MM.1S (cell line): ENCODE data around the gene S100A11.

Experiments
- DNase-seq: peaks from one replicate; pipeline ENCODE4 v3.0.0-alpha.2; 2015
- H2AFZ ChIP-seq: fragments of 300-600 bp; sonication (generic); 2 replicates; pipeline ENCODE4 v1.6.0; 2016; ENCODE audit warnings: antibody characterized with exemption, low read length
- H3F3A ChIP-seq: fragments of 300-600 bp; sonication (generic); 2 replicates; pipeline ENCODE4 v1.6.1; 2016; ENCODE audit warnings: mild to moderate bottlenecking, antibody characterized with exemption, low read length, moderate library complexity, mixed read lengths; ENCODE audit not compliant: insufficient read depth
- H3K27ac ChIP-seq: fragments of 300-600 bp; sonication (generic); 2 replicates; pipeline ENCODE4 v1.5.1; 2016; ENCODE audit warnings: mild to moderate bottlenecking, low read length
- H3K27me3 ChIP-seq: fragments of 300-600 bp; sonication (generic); replicated peaks from 2 replicates; pipeline ENCODE4 v1.6.0; 2016; ENCODE audit warnings: low read length; ENCODE audit not compliant: insufficient read depth
- H3K36me3 ChIP-seq: fragments of 300-600 bp; sonication (generic); replicated peaks from 2 replicates; pipeline ENCODE4 v1.6.1; 2016; ENCODE audit warnings: mild to moderate bottlenecking, low read length, mixed read lengths; ENCODE audit not compliant: insufficient read depth
- H3K4me1 ChIP-seq: fragments of 300-600 bp; sonication (generic); 2 replicates; pipeline ENCODE4 v1.6.1; 2016; ENCODE audit warnings: low read length, mixed read lengths
- H3K4me2 ChIP-seq: fragments of 300-600 bp; sonication (generic); 2 replicates; pipeline ENCODE4 v1.6.0; 2016; ENCODE audit warnings: low read depth, low read length
- H3K4me3 ChIP-seq: fragments of 300-600 bp; sonication (generic); 2 replicates; pipeline ENCODE4 v1.5.1; 2016; ENCODE audit warnings: low read length, mixed read lengths
- H3K79me2 ChIP-seq: fragments of 300-600 bp; sonication (generic); 2 replicates; pipeline ENCODE4 v1.6.1; 2016; ENCODE audit warnings: mixed run types, low read length, mixed read lengths
- H3K9ac ChIP-seq: fragments of 300-600 bp; sonication (generic); 2 replicates; pipeline ENCODE4 v1.6.1; 2016; ENCODE audit warnings: low read length, mixed read lengths
- H3K9me2 ChIP-seq: fragments of 300-600 bp; sonication (generic); replicated peaks from 2 replicates; pipeline ENCODE4 v1.6.1; 2016; ENCODE audit warnings: mild to moderate bottlenecking, low read length, mixed read lengths; ENCODE audit not compliant: insufficient read depth
- H3K9me3 ChIP-seq: fragments of 300-600 bp; sonication (generic); replicated peaks from 2 replicates; pipeline ENCODE4 v1.6.1; 2016; ENCODE audit warnings: mild to moderate bottlenecking, low read length, mixed read lengths; ENCODE audit not compliant: insufficient read depth
- H4K20me1 ChIP-seq: fragments of 300-600 bp; sonication (generic); 2 replicates; pipeline ENCODE4 v1.6.1; 2016; ENCODE audit warnings: mild to moderate bottlenecking, low read length, moderate library complexity, mixed read lengths; ENCODE audit not compliant: insufficient read depth
- CTCF ChIP-seq: fragments of 300-600 bp; sonication (generic); IDR thresholded peaks from 2 replicates; pipeline ENCODE4 v1.5.1; 2016; ENCODE audit warnings: antibody characterized with exemption, low read length, mixed read lengths
- EZH2 ChIP-seq: fragments of 300-600 bp; sonication (generic); optimal IDR thresholded peaks from 2 replicates; pipeline ENCODE3; 2017; ENCODE audit warnings: low read depth, mild to moderate bottlenecking, antibody characterized with exemption, low read length, mixed read lengths
- EZH2phosphoT487 ChIP-seq: fragments of 300-600 bp; sonication (generic); IDR thresholded peaks from 2 replicates; pipeline ENCODE4 v1.6.1; 2018; ENCODE audit warnings: antibody characterized with exemption, low read length

Gene S100A11

GRCh38 chr1:152001631-152002584 is 34.9 kb downstream of the S100A11 start:
- H3K9me2 ChIP-seq = no peaks in the 10 kb centered on the region
- H4K20me1 ChIP-seq = no peaks in the 10 kb centered on the region
- no peak for TF ChIP-seq EZH2
- TF ChIP-seq EZH2phosphoT487 = no peak
- peak; percentile 99 for TF ChIP-seq CTCF
- DNase-seq = peak; percentile 81
- no peak overlapping the region for H3K4me2 ChIP-seq
- no peaks in the 10 kb centered on the region for H3K9me3 ChIP-seq
- no peak overlapping the region for H3K27ac ChIP-seq
- no peak overlapping the region for H2AFZ ChIP-seq
- H3K4me3 ChIP-seq = no peak overlapping the region
- H3K4me1 ChIP-seq = no peaks in the 10 kb centered on the region
- H3K9ac ChIP-seq = no peak overlapping the region
- no peaks in the 10 kb centered on the region for H3K36me3 ChIP-seq
- no peaks in the 10 kb centered on the region for H3F3A ChIP-seq
- H3K79me2 ChIP-seq = no peaks in the 10 kb centered on the region
- no peaks in the 10 kb centered on the region for H3K27me3 ChIP-seq

DNA sequence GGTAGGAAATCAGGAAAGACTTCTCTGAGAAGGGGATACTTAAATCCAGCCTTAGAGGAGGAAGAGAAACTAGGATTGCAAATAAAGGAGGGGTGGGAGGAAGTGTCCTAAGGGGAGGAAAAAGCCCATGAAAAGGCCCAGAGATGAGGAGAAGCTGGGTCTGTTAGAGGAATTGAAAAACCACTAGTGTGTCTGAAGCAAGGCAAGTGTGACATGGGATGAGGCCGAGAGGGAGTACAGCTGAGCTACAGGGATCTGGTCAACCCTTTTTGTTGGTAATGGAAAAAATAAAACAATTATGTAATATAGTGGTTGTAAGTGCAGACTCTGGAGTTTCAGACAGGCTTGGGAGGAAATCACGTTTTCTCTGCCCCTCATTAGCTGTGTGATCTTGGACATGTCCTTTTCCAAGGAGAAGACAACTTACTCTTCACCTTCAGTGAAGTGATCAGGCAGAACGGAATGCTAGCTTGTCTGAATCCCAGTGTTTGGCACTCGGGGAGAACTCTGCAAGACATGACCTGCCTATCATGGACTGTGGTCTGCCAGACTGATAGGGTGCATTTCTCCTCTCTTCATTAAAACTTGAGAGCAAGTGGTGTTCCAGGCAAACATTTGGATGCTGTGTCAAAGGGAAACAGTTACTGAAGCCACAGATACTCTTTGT is 35.7 kb downstream of the S100A11 start:
- no peak overlapping the region for H3K9ac ChIP-seq
- DNase-seq = no peak
- no peak overlapping the region for H2AFZ ChIP-seq
- no peaks in the 10 kb centered on the region for H3K27me3 ChIP-seq
- H4K20me1 ChIP-seq = no peaks in the 10 kb centered on the region
- TF ChIP-seq EZH2 (no peak), CTCF (no peak), EZH2phosphoT487 (no peak)
- H3F3A ChIP-seq = no peaks in the 10 kb centered on the region
- H3K9me2 ChIP-seq = no peaks in the 10 kb centered on the region
- H3K79me2 ChIP-seq = no peaks in the 10 kb centered on the region
- H3K4me3 ChIP-seq = no peak overlapping the region
- no peaks in the 10 kb centered on the region for H3K36me3 ChIP-seq
- H3K27ac ChIP-seq = no peak overlapping the region
- no peaks in the 10 kb centered on the region for H3K4me1 ChIP-seq
- no peaks in the 10 kb centered on the region for H3K9me3 ChIP-seq
- no peak overlapping the region for H3K4me2 ChIP-seq

- Histone ChIP-seq H3K27ac (no peak overlapping the region), H3K4me2 (no peak overlapping the region), H3K79me2 (no peaks in the 10 kb centered on the region), H3K9ac (no peak overlapping the region), H2AFZ (no peak overlapping the region), H3F3A (peaks cover 3% of the 10 kb centered on the region; the same call in 1 of the 2 replicates), H3K36me3 (no peaks in the 10 kb centered on the region), H3K4me3 (no peak overlapping the region), H3K9me2 (no peaks in the 10 kb centered on the region), H4K20me1 (no peaks in the 10 kb centered on the region), H3K4me1 (no peaks in the 10 kb centered on the region), H3K27me3 (no peaks in the 10 kb centered on the region), H3K9me3 (no peaks in the 10 kb centered on the region)
- TF ChIP-seq EZH2phosphoT487 (no peak), CTCF (no peak), EZH2 (no peak)
- DNase-seq = no peak
Observed at GRCh38 chr1:151998611-151999362, 38.0 kb downstream of the S100A11 start.
